Glutamatergic neuron (in vitro differentiated cells): ENCODE results near the gene EPB41L4A. TPM values are rescaled to one million over a fixed set of nuclear protein-coding genes. Genes with fewer than 3 reads are reported as not detected.
"Not testable (repeated sequence)": the region's sequence is repeated elsewhere in the genome, so short reads cannot be mapped to it uniquely, and the experiment has no call there.

ENCODE experiments used
- DNase-seq: peaks from one replicate; pipeline ENCODE4 v3.0.0; 2022
- H3K27ac Mint-ChIP-seq: one replicate; pipeline ENCODE4 v1.8.0; 2020; ENCODE audit warnings: mild to moderate bottlenecking, mixed read lengths, inconsistent platforms; ENCODE audit not compliant: unreplicated experiment
- H3K27me3 Mint-ChIP-seq: one replicate; pipeline ENCODE4 v1.8.0; 2020; ENCODE audit warnings: mild to moderate bottlenecking, moderate library complexity, mixed read lengths, inconsistent platforms; ENCODE audit not compliant: unreplicated experiment
- H3K36me3 Mint-ChIP-seq: one replicate; pipeline ENCODE4 v1.8.0; 2020; ENCODE audit warnings: mild to moderate bottlenecking, mixed read lengths, inconsistent platforms; ENCODE audit not compliant: unreplicated experiment
- H3K4me1 Mint-ChIP-seq: one replicate; pipeline ENCODE4 v1.8.0; 2020; ENCODE audit warnings: mild to moderate bottlenecking, low read depth, mixed read lengths, inconsistent platforms; ENCODE audit not compliant: unreplicated experiment
- H3K4me3 Mint-ChIP-seq: one replicate; pipeline ENCODE4 v1.8.0; 2020; ENCODE audit warnings: mild to moderate bottlenecking, mixed read lengths, inconsistent platforms; ENCODE audit not compliant: unreplicated experiment
- H3K9me3 Mint-ChIP-seq: one replicate; pipeline ENCODE4 v1.8.0; 2020; ENCODE audit warnings: mild to moderate bottlenecking, moderate library complexity, mixed read lengths, inconsistent platforms; ENCODE audit not compliant: unreplicated experiment
- long read RNA-seq: library from polyadenylated mRNA; unstranded; transcript quantifications from one replicate; pipeline ENCODE4 v2.0.0, GENCODE V29; 2020; ENCODE audit not compliant: unreplicated experiment
- total RNA-seq: library from RNA; stranded (reverse); fragmentation: NEBNext Ultra II Directional; extraction: Animal tissue kit (Norgen Biotek cat#: 25700); gene quantifications from one replicate; pipeline ENCODE4 v1.2.1, GENCODE V29; 2021; ENCODE audit not compliant: unreplicated experiment
- TF ChIP-seq, protein P1 (sequence below): fragments of 200-600 bp; sonication (generic); IDR thresholded peaks from one replicate; pipeline ENCODE4 v1.5.0; 2021; ENCODE audit not compliant: partially characterized antibody, unreplicated experiment

The EPB41L4A gene, protein sequence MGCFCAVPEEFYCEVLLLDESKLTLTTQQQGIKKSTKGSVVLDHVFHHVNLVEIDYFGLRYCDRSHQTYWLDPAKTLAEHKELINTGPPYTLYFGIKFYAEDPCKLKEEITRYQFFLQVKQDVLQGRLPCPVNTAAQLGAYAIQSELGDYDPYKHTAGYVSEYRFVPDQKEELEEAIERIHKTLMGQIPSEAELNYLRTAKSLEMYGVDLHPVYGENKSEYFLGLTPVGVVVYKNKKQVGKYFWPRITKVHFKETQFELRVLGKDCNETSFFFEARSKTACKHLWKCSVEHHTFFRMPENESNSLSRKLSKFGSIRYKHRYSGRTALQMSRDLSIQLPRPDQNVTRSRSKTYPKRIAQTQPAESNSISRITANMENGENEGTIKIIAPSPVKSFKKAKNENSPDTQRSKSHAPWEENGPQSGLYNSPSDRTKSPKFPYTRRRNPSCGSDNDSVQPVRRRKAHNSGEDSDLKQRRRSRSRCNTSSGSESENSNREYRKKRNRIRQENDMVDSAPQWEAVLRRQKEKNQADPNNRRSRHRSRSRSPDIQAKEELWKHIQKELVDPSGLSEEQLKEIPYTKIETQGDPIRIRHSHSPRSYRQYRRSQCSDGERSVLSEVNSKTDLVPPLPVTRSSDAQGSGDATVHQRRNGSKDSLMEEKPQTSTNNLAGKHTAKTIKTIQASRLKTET
- total RNA-seq = 125 TPM
- long read RNA-seq, partial matches to known transcripts = 5 of 11 reads
- long read RNA-seq, other reads (novel, unspliced or antisense) = 6 of 11 reads

DNA sequence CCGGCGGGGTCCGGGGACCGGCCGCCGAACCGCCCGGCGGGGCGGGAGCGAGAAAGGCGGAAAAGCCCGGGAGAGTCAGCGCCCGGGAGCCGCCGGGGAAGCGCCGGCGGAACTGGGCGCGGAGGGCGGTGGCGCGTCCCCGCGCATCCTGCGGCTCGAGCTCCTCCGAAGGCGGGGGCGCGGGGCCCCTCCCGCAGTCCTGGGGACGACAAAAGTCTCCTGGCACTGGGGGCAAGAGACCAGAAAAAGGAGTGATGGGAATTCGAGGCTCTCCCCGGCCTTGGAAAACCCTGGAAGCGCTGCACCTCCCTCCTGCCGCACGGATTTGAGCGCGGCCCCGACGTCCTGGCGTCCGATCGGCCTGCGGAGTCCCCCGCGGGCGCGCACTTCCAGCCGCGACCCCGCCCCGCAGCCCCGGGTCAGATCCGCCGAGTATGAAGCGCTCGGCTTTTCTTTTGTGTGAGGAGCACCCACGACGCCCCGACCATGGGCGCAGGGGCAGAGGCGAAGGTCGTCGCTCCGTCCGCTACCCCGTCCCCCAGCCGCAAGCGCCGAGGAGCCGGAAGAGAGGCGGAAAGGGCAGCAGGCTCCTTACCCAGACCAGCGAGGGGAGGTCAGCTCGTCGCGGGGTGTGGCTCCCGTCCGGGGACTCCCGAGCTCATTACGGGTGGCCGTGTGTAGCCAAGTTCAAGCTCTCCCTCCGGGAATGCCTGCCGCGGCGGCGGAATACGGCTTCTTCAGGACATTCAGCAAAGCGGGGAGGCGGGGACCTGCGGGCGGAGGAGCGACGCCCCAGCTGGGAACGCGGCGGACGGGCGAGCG is at the start of gene EPB41L4A:
TSS of gene EPB41L4A (minus strand) at position 114 of the 822 bp plus-strand sequence. CDS start 238 bp downstream, outside the sequence.
- Mint-ChIP-seq H3K4me1 (peaks cover 17% of the 10 kb centered on the region), H3K4me3 (peak within 1 kb of the TSS; percentile 90), H3K9me3 (peaks cover 4% of the 10 kb centered on the region), H3K27ac (peak within 1 kb of the TSS; percentile 84), H3K36me3 (no peaks in the 10 kb centered on the region), H3K27me3 (peaks cover 3% of the 10 kb centered on the region)
- TF ChIP-seq, protein P1, sequence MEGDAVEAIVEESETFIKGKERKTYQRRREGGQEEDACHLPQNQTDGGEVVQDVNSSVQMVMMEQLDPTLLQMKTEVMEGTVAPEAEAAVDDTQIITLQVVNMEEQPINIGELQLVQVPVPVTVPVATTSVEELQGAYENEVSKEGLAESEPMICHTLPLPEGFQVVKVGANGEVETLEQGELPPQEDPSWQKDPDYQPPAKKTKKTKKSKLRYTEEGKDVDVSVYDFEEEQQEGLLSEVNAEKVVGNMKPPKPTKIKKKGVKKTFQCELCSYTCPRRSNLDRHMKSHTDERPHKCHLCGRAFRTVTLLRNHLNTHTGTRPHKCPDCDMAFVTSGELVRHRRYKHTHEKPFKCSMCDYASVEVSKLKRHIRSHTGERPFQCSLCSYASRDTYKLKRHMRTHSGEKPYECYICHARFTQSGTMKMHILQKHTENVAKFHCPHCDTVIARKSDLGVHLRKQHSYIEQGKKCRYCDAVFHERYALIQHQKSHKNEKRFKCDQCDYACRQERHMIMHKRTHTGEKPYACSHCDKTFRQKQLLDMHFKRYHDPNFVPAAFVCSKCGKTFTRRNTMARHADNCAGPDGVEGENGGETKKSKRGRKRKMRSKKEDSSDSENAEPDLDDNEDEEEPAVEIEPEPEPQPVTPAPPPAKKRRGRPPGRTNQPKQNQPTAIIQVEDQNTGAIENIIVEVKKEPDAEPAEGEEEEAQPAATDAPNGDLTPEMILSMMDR = no peak
- peak; percentile 83 for DNase-seq

DNA sequence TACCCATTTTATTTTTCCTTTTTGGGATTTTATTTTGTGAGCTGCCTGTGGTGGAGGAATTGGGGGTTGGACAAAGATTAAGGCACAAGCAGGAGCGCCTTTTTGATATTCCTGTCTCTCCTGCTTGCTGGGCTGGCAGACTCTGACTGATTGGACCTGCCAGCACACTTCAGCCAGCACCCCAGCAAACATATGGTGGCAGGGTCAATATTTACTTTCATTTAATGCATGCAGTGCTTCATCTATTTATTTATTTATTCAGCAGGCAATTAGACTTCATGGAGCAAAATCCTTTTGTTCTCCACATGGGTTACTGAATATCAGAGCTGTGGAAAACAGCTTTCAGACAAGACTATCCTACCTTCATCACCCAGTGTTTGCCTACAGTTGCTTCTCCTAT is 48.4 kb upstream of the EPB41L4A start:
- TF ChIP-seq, protein P1 = no peak
- DNase-seq = no peak
- Mint-ChIP-seq H3K4me1 (peaks cover 19% of the 10 kb centered on the region), H3K36me3 (peaks cover 5% of the 10 kb centered on the region), H3K4me3 (no peak overlapping the region), H3K9me3 (peaks cover 9% of the 10 kb centered on the region), H3K27ac (no peak overlapping the region), H3K27me3 (peaks cover 2% of the 10 kb centered on the region)

DNA sequence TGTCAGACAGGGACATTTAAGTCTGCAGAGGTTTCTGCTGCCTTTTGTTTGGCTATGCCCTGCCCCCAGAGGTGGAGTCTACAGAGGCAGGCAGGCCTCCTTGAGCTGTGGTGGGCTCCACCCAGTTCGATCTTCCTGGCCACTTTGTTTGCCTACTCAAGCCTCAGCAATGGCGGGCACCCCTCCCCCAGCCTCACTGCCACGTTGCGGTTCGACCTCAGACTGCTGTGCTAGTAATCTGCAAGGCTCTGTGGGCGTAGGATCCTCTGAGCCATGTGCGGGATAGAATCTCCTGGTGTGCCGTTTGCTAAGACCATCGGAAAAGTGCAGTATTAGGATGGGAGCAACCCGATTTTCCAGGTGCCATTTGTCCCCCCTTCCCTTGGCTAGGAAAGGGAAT is 47.2 kb upstream of the EPB41L4A start:
- H3K4me3 Mint-ChIP-seq, H3K36me3 Mint-ChIP-seq, H3K27ac Mint-ChIP-seq, H3K9me3 Mint-ChIP-seq, DNase-seq, H3K27me3 Mint-ChIP-seq: not testable (repeated sequence)
- H3K4me1 Mint-ChIP-seq = peaks cover 14% of the 10 kb centered on the region

DNA sequence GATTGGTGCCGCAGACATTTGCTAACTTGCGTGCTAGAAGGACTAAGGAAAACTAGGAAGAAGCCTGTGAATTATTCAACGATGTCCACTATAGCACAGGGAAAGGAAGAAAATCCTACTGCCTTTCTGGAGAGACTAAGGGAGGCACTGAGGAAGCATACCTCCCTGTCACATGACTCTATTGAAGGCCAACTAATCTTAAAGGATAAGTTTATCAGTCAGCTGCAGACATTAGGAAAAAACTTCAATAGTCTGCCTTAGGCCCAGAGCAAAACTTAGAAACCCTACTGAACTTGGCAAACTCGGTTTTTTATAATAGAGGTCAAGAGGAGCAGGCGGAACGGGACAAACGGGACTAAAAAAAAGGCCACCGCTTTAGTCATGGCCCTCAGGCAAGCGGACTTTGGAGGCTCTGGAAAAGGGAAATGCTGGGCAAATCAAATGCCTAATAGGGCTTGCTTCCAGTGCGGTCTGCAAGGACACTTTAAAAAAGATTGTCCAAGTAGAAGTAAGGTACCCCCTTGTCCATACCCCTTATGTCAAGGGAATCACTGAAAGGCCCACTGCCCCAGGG is 28.2 kb upstream of the EPB41L4A start:
- not testable (repeated sequence) for H3K36me3 Mint-ChIP-seq, H3K27me3 Mint-ChIP-seq, H3K9me3 Mint-ChIP-seq, H3K27ac Mint-ChIP-seq, DNase-seq, H3K4me3 Mint-ChIP-seq, H3K4me1 Mint-ChIP-seq

DNA sequence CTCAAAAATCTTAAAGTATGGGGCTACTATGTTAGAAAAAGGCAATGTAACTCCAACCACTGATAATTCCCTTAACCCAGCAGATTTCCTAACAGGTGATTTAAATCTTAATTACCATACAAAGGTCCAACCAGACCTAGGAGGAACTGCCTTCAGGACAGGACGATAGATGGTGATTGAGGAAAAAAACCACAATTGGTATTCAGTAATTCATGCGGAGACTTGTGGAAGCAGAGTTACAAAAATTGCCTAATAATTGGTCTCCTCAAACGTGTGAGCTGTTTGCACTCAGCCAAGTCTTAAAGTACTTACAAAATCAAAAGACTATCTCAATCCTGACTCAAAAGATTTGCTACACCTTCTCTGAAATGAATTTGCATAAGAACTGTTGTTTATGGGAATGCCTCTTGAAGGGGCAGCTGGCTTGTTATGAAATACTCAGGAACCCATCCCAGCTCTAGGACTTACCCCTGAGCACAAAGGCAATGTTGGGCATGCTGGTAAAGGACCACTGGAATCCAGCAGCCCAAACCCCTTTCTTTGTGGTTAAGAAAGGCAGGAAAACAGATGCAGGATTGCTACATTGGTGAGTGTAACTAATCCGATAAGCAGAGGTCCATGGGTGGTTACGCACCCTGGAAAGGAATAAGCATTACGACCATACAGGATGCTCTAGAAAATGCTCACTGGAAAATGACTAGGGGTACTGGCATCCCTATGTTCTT is 26.7 kb upstream of the EPB41L4A start:
- H3K4me3 Mint-ChIP-seq = no peak overlapping the region
- H3K36me3 Mint-ChIP-seq = no peaks in the 10 kb centered on the region
- TF ChIP-seq, protein P1 = no peak
- H3K27ac Mint-ChIP-seq = no peak overlapping the region
- no peaks in the 10 kb centered on the region for H3K4me1 Mint-ChIP-seq
- no peaks in the 10 kb centered on the region for H3K27me3 Mint-ChIP-seq
- H3K9me3 Mint-ChIP-seq = peaks cover 1% of the 10 kb centered on the region
- DNase-seq = no peak

DNA sequence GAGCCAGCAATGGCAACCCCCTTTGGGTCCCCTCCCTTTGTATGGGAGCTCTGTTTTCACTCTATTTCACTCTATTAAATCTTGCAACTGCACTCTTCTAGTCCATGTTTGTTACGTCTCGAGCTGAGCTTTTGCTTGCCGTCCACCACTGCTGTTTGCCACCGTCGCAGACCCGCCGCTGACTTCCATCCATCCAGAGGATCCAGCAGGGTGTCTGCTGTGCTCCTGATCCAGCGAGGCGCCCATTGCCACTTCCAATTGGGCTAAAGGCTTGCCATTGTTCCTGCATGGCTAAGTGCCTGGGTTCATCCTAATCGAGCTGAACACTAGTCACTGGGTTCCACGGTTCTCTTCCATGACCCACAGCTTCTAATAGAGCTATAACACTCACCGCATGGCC is 24.9 kb upstream of the EPB41L4A start:
- H3K27ac Mint-ChIP-seq, H3K9me3 Mint-ChIP-seq, DNase-seq, H3K36me3 Mint-ChIP-seq, H3K27me3 Mint-ChIP-seq, H3K4me3 Mint-ChIP-seq, H3K4me1 Mint-ChIP-seq: not testable (repeated sequence)
